ENCODE data around the gene DIS3L2.
A peak's percentile ranks its signal among the peaks of the same experiment; 100 is the strongest.
"Not testable (repeated sequence)": the region's sequence is repeated elsewhere in the genome, so short reads cannot be mapped to it uniquely, and the experiment has no call there.

Gene DIS3L2

GRCh38 chr2:232382331-232383225 lies 421.1 kb downstream of the DIS3L2 start:
- no peak for DNase-seq (ENCODE audit: low read depth)
- no peak overlapping the region for H3K4me3 ChIP-seq (ENCODE audit: low read depth, low read length)

- no peak overlapping the region for H3K4me3 ChIP-seq (ENCODE audit: low read depth, low read length)
- no peak for DNase-seq (ENCODE audit: low read depth)
These were observed 423.0 kb downstream of the DIS3L2 start for GRCh38 chr2:232384466-232384865.

GRCh38 chr2:232385058-232385457 lies 423.5 kb downstream of the DIS3L2 start:
- not testable (repeated sequence) for DNase-seq (ENCODE audit: low read depth); H3K4me3 ChIP-seq (ENCODE audit: low read depth, low read length)

DNA sequence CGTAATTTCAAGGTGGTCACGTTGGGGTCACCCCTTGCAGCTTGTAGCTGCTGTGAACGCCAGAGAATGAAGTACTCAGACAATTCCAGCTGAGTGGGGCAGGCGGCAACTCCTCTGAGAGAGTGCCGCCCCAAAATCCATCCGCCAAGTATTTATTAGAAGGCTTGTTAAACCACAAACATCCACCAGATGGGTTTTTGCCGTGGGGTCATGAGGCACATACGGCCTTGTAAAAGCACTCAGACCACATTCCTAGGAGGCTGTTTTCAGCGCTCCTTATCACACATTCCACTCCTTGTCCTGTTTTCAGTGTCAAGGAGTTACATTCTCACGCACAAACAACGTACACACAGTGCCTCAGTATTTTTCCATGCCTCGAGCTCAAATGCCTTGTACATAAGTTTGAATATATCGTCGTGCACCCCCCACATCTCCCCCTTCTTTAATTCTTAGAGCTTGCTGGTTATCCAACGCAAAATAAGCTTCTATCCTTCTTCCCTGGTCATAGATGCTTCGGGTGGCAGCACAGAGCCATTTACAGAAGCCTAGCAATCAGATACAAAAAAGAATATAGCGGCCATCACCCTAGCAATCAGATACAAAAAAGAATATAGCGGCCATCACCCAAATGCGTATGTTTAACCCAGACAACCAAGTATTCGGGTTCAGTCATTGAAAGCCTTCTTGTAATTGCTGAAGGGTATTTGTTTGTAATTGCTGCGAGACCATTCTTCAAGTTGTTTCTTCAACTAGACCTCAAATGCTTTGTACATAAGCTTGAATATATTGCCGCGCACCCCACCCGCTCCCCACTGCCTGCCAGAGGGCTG lies 424.4 kb downstream of the DIS3L2 start:
- no peak overlapping the region for H3K4me3 ChIP-seq (ENCODE audit: low read depth, low read length)
- peak; percentile 52 for DNase-seq (ENCODE audit: low read depth)

GRCh38 chr2:232386490-232386739 lies 424.9 kb downstream of the DIS3L2 start:
- no peak for DNase-seq (ENCODE audit: low read depth)
- H3K4me3 ChIP-seq (ENCODE audit: low read depth, low read length): no peak overlapping the region

Measured in skeletal muscle cell (primary cell).